GM12878 (cell line): Measurements from ENCODE around the gene PRIM1. TPM values are rescaled to one million over a fixed set of nuclear protein-coding genes. Genes with fewer than 3 reads are reported as not detected.
A peak's percentile ranks its signal among the peaks of the same experiment; 100 is the strongest.

Experiments
- ATAC-seq: fragments of 200-7000 bp; cut with Tn5 transposase; 3 replicates; pipeline ENCODE4 v1.9.1; 2020; ENCODE audit warnings: mild to moderate bottlenecking, moderate library complexity
- BruUV-seq: library from RNA; stranded (reverse); fragments of 400-500 nt; replicated peaks from 2 replicates; lab custom pipeline; 2021; lab: Mats Ljungman, UMichigan
- CTCF ChIA-PET: fragments of 300-600 bp; sonication (Branson Sonifier 250); formaldehyde crosslinking; extraction: SDS; loops from one replicate; lab custom pipeline; 2021; ENCODE audit warnings: inconsistent platforms; lab: Yijun Ruan, JAX
- POLR2A ChIA-PET: fragments of 350-600 bp; formaldehyde crosslinking; extraction: SDS; loops from one replicate; lab custom pipeline; 2021; ENCODE audit warnings: inconsistent platforms; lab: Charles Lee
- RAD21 ChIA-PET: fragments of 300-600 bp; sonication (Branson Sonifier 250); formaldehyde crosslinking; loops from one replicate; lab custom pipeline; 2023; ENCODE audit warnings: antibody characterized with exemption; ENCODE audit not compliant: unreplicated experiment; lab: Charles Lee
- SMC1A ChIA-PET: fragments of 300-600 bp; sonication (Branson Sonifier 250); formaldehyde crosslinking; loops from one replicate; lab custom pipeline; 2023; ENCODE audit not compliant: unreplicated experiment, uncharacterized antibody; lab: Charles Lee
- DNase-seq: peaks from one replicate; pipeline ENCODE4 v3.0.0-alpha.2; 2011; ENCODE audit warnings: low read depth, low spot score
- FAIRE-seq: peaks from 3 replicates; lab custom pipeline; 2011; peaks lifted over from hg19 to GRCh38; lab: Jason Lieb, UNC
- H2AFZ ChIP-seq: 2 replicates; pipeline ENCODE4 v1.6.0; 2011; ENCODE audit warnings: low read depth, low read length, control low read depth; ENCODE audit not compliant: control insufficient read depth
- H3K27ac ChIP-seq: 2 replicates; pipeline ENCODE4 v1.5.1; 2011; ENCODE audit warnings: control low read depth; ENCODE audit not compliant: control insufficient read depth, insufficient read depth
- H3K27me3 ChIP-seq, 2 experiments: replicated peaks in 1 of 2; 2 replicates each; pipeline versions ENCODE4 v1.6.0 to v1.6.1; 2011; ENCODE audit warnings: low read length in 1 of 2; ENCODE audit not compliant: control insufficient read depth in 2 of 2, insufficient read depth in 2 of 2
- H3K36me3 ChIP-seq, 2 experiments: 2 replicates each; pipeline ENCODE4 v1.5.1; 2011; ENCODE audit warnings: low read length in 1 of 2; ENCODE audit not compliant: control insufficient read depth in 2 of 2, insufficient read depth in 2 of 2
- H3K4me1 ChIP-seq: 2 replicates; pipeline ENCODE4 v1.6.1; 2011; ENCODE audit warnings: mild to moderate bottlenecking, low read length, moderate library complexity, mixed read lengths; ENCODE audit not compliant: control insufficient read depth, insufficient read depth
- H3K4me2 ChIP-seq: 2 replicates; pipeline ENCODE4 v1.6.0; 2011; ENCODE audit warnings: control low read depth; ENCODE audit not compliant: control insufficient read depth, insufficient read depth
- H3K4me3 ChIP-seq: fragments of 200-600 bp; sonication (generic); 2 replicates; pipeline ENCODE4 v1.5.1; 2016
- H3K79me2 ChIP-seq: 2 replicates; pipeline ENCODE4 v1.6.0; 2011; ENCODE audit warnings: low read length; ENCODE audit not compliant: control insufficient read depth, insufficient read depth
- H3K9ac ChIP-seq: 2 replicates; pipeline ENCODE4 v1.8.0; 2011; ENCODE audit warnings: low read length, control low read depth, mixed read lengths; ENCODE audit not compliant: control insufficient read depth, insufficient read depth
- H3K9me3 ChIP-seq: replicated peaks from 3 replicates; pipeline ENCODE4 v1.5.1; 2011; ENCODE audit warnings: mild to moderate bottlenecking, low read length; ENCODE audit not compliant: control insufficient read depth, insufficient read depth
- H4K20me1 ChIP-seq: 2 replicates; pipeline ENCODE4 v1.6.0; 2011; ENCODE audit not compliant: control insufficient read depth, insufficient read depth
- CBX5 ChIP-seq: sonication (generic); IDR thresholded peaks from 2 replicates; pipeline ENCODE4 v1.6.1; 2016; ENCODE audit warnings: low read depth, moderate library complexity, mild to moderate bottlenecking, inconsistent platforms
- EZH2 ChIP-seq: IDR thresholded peaks from 2 replicates; pipeline ENCODE4 v1.6.1; 2012; ENCODE audit warnings: low read depth, mild to moderate bottlenecking, control low read depth, inconsistent platforms, low read length, borderline replicate concordance; ENCODE audit not compliant: control insufficient read depth
- IRF5 ChIP-seq: fragments of 450-650 bp; IDR thresholded peaks from 2 replicates; pipeline ENCODE4 v1.6.1; 2017; ENCODE audit warnings: borderline replicate concordance
- JUNB ChIP-seq: IDR thresholded peaks from 2 replicates; pipeline ENCODE4 v1.6.1; 2016; ENCODE audit warnings: antibody characterized with exemption, mild to moderate bottlenecking
- NFYA ChIP-seq: IDR thresholded peaks from 2 replicates; pipeline ENCODE4 v1.6.1; 2011; ENCODE audit warnings: low read depth, mild to moderate bottlenecking, low read length, improper control_type of control experiment, borderline replicate concordance
- SMARCA5 ChIP-seq: fragments of 450-650 bp; IDR thresholded peaks from 2 replicates; pipeline ENCODE4 v1.6.1; 2017; ENCODE audit warnings: mild to moderate bottlenecking
- TCF12 ChIP-seq: IDR thresholded peaks from 2 replicates; pipeline ENCODE4 v1.6.1; 2011; ENCODE audit warnings: low read depth, mild to moderate bottlenecking, low read length
- WGBS: methylation state at CpG from one replicate; pipeline ENCODE4 v1.1.6; 2016; ENCODE audit warnings: low lambda C conversion rate; ENCODE audit not compliant: insufficient replicate concordance, insufficient coverage; ENCODE audit errors: missing lambda C conversion rate; 5-methylcytosine and 5-hydroxymethylcytosine counted together
- in situ Hi-C: fragments of 300-500 bp; cut with MboI; formaldehyde crosslinking; loops from 9 replicates; pipeline ENCODE4 v1.14.3; 2018; ENCODE audit warnings: mixed read lengths
- intact Hi-C: fragments of 100-400 bp; cut with micrococcal nuclease; formaldehyde crosslinking; loops from one replicate; pipeline ENCODE4 v1.14.2; 2022; ENCODE audit not compliant: unreplicated experiment
- polyA plus RNA-seq, 11 experiments: library from polyadenylated mRNA; depleted of rRNA in 4 of 11; unstranded in 6 of 11; stranded (reverse) in 5 of 11; fragments of >200 nt; fragmentation: Nextera tagmentation in 4 of 11; fragmentation: Illumina TruSeq in 1 of 11; extraction: Ambion mirVana in 4 of 11; extraction: Trizol in 1 of 11; gene quantifications; 1 replicate in 1 of 11; 2 replicates in 10 of 11; pipeline versions ENCODE4 v1.2.1 to v1.2.3, GENCODE V29; 2011 to 2016; ENCODE audit warnings: inconsistent platforms in 2 of 11, missing spikeins in 2 of 11, low read depth in 1 of 11
- total RNA-seq, 4 experiments: library from RNA; depleted of rRNA in 3 of 4; stranded (reverse); fragments of >200 nt in 3 of 4; fragmentation: Illumina TruSeq in 1 of 4; extraction: Trizol in 1 of 4; gene quantifications; 2 replicates each; pipeline versions ENCODE4 v1.2.1 to v1.2.3, GENCODE V29; 2013 to 2021

Gene PRIM1
- total and polyA plus RNA-seq, 10 of the 15 experiments (the other 5 are each of a cell fraction or from before 2014, with no cell fraction given), result 27.1 to 70.6 (median 55.7) TPM

GRCh38 chr12:56722832-56723231 lies 29.3 kb downstream of the PRIM1 start:
- Histone ChIP-seq H3K79me2 (peaks cover 71% of the 10 kb centered on the region), H3K4me2 (peak overlapping the region; percentile 91), H3K27ac (peak overlapping the region; percentile 33; the same call in 1 of the 2 replicates), H2AFZ (no peak overlapping the region), H3K27me3 (no peaks in the 10 kb centered on the region), H3K9ac (peak overlapping the region; percentile 99), H3K4me1 (peaks cover 39% of the 10 kb centered on the region), H3K36me3 (peaks cover 9 to 32% of the 10 kb centered on the region in 2 experiments), H4K20me1 (peaks cover 26% of the 10 kb centered on the region), H3K9me3 (no peaks in the 10 kb centered on the region), H3K4me3 (peak overlapping the region; percentile 97)
- ChIA-PET CTCF (interaction anchor here (0.6 to 1.9 kb wide), 2 partner anchors 31 to 86 kb away, joined by 3 to 11 read pairs; no protein-coding TSS in a partner anchor), RAD21 (interaction anchor here (1.0 to 2.1 kb wide), 3 partner anchors 38 to 86 kb away, joined by 3 to 8 read pairs (median 3); no protein-coding TSS in a partner anchor), POLR2A (interaction anchor here (0.6 to 3.7 kb wide), 10 partner anchors 9 to 281 kb away, joined by 3 to 21 read pairs (median 4); partner anchors contain the start of gene PTGES3), SMC1A (interaction anchor here (0.6 to 2.7 kb wide), 7 partner anchors 27 to 94 kb away, joined by 3 to 10 read pairs (median 3); partner anchors contain the start of gene PTGES3)
- intact Hi-C loops, result no loop called here
- no peak for TF ChIP-seq EZH2
- TF ChIP-seq SMARCA5, result no peak
- TF ChIP-seq NFYA, result no peak
- TF ChIP-seq JUNB, result no peak
- no peak for TF ChIP-seq CBX5
- TF ChIP-seq TCF12, result no peak
- no peak for TF ChIP-seq IRF5
- in situ Hi-C loops, result no loop called here
- ATAC-seq (no peak), FAIRE-seq (no peak), DNase-seq (no peak)
- no TSS peak for BruUV-seq
- WGBS, result 48% methylated on average over 4 of the region's 4 CpGs
